ENCODE data around the gene LY6G6F.
A peak's percentile ranks its signal among the peaks of the same experiment; 100 is the strongest.

The LY6G6F gene

DNA sequence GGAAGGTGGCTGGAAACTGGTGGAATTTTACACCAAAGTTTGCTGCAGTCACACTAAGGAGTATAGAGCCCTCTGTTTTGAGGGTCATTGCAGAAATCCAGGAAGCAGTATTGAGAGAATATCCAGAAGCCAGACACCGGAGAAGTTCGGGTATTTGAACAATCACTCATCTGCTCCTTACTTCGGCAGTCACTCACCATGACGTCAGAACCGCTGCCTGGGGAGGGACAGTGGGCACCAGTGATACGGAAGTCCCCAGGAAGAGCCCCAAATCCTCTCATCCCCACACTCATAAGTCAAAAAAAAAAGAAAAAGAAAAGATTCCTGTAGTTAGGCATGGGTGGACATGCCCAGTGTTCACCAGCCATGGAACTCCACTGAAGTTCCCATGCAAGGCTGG lies 29.8 kb upstream of the LY6G6F start:
- DNase-seq (ENCODE audit: low spot score), result no peak

DNA sequence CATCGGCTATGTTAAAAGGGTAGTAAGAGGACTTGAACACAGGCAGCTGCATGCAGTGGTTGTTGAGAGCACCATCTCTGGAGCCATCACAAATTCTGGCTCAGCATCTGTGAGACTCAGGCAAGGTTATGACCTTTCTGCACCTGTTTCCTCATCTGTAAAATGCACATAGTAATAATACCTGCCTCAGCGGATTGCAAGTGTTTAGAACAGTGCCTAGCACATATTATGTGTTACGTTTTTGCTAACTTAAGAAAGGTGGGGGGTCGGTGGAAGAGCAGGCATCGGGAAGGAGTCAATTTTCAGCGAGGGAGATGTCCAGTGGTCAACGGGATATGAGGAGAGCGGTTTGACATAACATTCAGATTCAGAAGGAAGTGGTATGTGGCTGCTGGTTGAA lies 28.7 kb upstream of the LY6G6F start:
- DNase-seq (ENCODE audit: low spot score), result no peak

DNA sequence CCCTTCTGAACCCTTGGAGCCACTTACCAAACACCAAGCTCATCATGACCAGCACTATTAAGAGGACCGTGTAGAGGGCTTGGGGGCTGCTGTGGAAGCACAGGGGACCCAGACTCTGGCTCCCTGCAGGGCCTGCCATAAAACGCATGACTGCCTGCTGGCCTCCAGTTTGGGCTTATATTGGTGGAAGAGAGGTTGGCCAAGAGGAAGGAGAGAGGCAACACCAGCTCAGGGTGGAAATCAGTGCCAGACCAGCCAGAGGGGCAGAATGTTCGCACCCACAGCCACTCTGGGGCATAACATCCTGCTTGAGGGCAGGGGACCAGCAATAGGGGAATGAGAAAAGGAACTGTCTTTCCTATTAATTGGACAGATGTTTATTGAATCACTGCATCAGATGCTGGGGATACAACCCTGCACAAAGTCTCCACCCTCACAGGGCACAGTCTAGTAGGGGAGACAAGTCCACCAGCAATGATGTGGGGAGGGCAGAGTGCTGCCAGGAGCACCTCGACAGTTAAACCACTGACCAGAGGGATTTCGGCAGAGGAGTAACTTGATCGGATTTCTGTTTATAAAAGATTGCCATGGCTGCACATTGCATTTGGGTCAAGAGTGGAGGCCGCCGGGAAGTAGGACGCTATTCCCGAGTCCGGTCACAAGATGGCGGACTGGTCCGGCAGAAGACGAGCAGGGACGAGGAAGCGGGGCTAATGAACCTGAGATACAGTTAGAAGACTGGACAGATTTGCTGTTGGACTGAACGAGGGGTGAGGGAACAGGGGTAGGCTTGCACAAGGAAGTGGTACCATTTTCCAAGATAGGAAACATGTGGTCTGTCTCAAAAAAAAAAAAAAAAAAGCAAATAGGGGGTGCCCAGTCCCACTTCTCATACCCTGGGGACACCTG lies 26.2 kb upstream of the LY6G6F start, which contains the start of gene LY6G5C:
Gene LY6G5C (minus strand): TSS at position 842 of the 909 bp plus-strand sequence. CDS start 694 bp downstream, at position 148.
- peak; percentile 78 for DNase-seq (ENCODE audit: low spot score)

DNA sequence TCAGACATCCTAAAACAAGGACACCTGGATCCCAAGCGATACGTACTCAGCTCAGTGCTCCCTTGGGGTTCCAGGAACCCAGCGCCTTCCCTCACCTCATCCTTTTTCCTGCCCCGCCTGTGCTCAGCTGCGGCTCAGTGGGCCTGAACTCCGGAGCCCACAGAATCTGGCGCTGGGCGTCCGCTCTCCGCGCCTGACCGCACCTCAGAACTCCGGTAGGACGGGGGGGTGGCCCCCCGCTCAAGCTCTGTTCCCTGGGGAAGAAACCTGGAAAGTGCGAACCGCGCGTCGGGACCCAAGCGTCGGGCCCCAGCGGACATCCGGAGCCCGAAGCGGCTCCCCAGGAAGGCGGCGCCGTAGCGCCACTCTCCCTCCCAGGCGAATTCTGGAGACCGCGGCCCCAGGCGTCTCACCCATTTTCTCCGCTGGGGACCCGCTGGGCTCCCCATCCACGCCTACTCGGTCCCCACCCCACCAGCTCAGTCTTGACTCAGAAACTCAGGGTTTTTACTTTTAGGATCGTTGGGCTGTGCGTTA lies 25.5 kb upstream of the LY6G6F start:
- DNase-seq (ENCODE audit: low spot score), result peak; percentile 28

DNA sequence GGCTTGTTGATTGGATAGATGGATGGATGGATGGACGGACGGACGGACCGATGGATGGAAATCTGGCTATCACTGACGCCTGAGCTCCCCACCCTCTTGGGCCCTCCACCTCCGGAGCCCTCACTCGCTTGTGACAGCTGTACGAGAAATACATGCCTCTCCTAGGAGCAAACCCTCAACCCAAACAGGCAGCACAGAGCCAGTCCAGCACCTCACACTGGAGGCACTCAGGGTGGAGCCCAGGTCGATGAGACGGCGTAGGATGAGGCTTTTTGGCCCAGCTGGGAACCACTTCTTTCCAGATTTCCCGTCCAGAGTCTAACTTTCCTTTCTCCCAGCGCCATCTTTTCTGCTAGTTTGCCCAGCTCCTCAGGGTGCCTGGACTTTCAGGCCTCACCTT lies 23.1 kb upstream of the LY6G6F start:
- no peak for DNase-seq (ENCODE audit: low spot score)

DNA sequence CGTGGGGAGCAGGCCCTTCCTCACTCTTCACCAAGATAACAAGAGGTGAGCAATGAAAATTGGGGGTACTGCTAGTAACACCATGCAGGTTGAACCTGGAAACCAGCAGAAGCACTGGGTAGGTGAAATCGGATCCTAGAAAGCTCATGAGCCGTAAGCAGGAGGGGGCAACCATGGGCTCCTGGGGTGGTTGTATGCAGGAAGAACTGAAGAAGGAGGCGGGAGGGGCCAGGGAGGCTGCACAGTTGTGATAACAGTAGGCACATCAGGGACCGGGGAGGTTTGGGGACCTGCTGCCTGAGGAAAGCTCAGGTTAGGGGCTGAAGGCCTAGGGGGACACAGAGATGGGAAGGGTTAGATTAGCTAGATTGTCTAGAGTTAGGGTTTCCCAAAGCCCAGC lies 20.2 kb upstream of the LY6G6F start:
- no peak for DNase-seq (ENCODE audit: low spot score)

DNA sequence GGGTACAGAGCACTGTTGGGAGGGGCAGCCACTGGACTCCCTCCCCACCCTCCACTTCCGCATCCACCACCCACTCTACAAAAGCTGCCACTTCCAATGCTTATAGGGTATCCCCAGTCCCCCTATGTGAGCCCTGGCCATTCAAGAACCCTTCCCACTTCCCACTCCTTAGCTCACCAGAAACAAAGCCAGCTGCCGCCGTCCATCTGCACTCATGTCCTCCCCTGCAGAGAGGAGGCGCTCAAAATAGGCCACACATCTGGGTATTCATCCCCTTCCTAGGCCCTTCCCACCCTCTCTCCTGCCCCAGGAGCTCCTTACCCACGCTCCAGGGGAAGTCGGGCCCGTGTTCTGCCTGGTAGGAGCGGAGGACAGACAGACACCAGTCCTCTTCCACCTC lies 19.3 kb upstream of the LY6G6F start:
- DNase-seq (ENCODE audit: low spot score), result no peak

DNA sequence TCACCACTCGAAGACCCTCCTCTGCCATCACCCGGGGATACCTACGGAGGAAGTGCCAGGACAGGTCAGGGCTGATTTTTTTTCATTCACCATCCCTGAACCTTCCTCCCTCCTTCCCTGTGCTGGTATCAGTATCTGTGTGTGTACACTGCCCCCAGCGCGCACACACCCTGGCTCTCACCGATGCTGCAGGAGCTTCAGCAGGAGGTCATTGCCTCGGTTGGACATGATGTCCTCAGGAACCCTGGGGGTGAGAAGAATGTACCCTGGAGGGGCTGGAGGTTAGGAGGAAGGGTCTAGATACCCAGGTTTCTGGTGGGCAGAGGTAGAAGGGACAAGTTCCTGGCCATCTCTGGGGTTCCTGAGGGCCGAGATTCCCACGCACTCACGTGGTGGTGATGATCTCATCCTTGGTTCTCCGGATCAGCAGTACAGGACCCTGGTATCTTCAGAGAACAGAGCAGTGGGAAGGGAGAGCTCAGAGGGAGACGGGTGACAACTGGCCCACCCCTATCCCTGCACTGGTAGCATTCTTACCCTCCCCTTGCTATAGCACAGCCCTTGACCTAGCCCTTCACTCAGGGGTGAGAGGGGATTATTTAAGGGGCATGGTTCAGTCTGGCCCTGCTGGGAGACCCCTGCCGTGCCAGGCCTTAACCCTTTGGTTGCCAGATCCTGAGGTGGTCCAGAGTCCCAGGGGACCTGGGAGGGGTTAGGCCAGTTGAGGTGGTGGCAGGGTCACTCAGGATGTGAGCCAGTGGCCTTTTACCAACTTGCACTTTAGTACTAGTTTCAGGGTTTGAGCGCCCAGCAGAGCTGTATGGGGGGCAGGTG lies 18.6 kb upstream of the LY6G6F start:
- no peak for DNase-seq (ENCODE audit: low spot score)

DNA sequence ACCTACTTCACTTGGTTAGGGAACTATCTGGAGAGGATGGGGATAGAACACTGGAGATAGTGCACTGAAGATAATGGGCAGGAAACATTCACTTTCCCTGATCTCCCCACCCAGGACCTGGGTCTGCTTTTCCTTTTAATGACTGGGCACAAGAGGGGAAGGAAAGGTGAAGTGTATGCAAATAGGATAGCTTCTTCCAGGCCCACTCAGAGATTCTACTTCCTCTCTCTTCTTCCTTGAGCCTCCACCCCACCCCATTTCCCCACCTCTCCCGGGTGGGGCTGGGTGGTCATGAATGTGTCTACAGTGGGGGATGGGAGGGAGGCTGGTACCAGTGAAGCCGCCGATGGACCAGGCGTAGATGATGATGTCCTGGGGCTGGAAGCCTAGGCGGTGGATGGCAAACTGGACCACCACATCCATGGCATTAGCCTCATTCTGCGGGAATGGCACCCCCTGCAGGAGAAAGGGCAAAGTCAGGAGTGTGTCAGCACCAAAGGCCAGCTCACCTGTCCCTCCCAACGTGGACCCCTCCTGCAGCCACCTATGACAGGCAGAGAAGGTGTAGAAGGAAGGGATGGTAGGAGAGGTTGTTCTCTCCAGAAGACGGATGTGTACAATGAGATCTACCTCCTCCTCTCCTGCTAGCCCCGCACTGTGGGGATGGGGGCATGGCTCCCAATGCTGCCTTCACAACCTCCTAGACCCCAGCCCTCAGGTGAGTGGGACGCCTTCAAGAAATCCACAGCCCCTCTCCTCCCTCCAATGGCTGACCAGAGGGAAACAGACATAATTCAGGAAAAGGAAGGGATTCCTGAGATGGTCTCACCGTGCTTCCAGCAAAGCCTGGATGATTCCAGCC lies 17.2 kb upstream of the LY6G6F start:
- DNase-seq (ENCODE audit: low spot score), result no peak

DNA sequence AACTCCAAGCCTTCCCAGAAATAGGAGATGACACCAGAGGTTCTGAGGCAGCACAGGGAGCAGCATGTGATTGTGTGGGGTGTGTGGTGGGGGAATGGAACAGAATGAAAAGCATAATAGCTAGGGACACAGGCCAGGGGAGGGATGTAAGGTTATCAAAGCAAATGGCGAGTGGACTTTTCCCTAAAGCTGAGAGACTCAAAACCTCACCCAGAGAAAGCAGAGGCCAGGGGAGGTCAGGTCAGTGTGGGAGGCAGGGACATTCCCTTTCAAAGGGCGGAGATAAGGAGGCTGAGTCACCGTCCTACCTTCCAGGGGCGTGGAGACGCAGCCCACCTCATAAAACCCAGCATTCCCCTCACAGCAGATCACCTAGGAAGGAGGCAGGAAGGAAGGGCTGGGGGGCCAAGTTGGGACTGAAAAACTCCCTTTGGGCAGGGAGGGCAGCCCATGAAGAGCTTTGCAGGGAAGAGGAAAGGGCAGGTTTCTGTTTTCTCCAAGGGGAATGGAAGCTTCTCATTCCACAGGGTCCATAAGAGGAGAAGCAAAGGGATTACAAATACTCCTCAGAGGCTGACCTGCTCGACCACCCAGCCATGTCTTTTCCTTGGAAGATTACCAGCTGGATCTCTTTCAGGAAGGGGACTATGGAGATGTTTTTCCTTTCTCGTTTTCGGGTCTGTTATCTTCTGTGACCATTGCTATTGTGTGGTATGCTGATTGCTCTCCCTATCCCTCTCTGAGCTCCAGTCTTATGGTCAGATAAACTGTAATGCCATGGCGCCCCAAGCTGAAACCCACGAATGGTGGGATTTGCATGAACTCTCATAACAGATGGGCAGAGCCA lies 16.2 kb upstream of the LY6G6F start:
- no peak for DNase-seq (ENCODE audit: low spot score)

DNA sequence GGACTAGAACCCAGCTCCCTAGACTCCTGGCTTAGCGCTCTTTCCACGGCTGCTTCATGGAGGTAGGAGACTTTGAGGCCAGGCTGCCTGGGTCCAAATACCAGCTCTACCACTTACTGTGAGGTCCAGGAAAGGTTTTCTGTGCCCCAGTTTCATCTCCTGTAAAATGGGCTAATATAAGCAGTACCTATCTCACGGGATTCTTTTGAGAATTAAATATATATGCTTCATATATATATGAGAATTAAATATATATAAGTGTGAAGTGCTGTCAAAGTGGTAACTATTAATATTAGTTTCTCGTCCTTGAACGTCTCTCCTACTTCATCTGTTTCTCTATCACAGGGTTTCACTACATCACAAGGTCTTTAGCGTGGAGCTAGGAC lies 15.6 kb upstream of the LY6G6F start:
- DNase-seq (ENCODE audit: low spot score), result no peak

DNA sequence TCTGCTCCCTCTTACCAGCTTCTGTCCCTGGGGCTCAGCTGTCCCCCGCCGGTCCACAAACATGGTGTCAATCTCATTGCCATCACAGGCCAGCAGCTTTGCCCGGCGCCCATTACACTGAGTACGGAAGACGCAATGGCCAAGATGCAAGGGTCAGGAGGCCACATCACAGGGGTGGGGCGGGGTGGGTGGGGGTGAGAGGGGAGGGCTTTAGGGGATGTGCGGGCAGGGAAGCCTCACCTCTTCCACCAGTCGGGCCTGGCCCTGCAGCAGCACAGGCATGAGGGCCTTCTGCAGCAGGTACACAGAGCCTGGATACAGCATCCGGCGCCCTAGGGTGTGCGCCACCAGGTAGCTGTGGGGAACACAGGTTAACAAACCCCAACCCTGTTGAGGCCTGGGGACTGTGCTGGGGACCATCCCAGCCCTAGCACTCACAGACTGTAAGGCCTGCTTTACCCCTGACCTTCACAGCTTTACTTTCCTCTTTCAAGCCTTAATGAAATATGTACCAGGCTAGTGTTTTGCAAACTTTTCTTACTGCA lies 15.0 kb upstream of the LY6G6F start:
- DNase-seq (ENCODE audit: low spot score), result no peak

DNA sequence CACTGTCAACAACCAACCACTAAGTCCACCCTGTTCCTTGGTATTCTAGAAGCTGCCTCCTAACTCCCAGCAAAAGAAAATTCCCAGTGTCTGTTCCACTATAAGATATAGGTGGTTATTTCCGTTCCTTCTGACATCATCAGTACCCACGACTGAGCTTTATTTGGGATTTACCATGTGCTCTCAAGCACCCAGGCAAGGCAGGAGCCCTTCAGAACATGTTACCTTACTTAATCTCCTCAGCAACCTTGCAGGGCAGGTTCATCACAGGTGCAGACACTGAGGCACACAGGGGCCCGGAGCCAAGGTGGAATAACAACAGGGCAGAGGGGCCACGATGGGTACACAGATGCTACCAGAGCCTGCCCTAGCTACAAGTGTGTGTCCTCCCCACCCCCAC lies 14.3 kb upstream of the LY6G6F start:
- no peak for DNase-seq (ENCODE audit: low spot score)

DNA sequence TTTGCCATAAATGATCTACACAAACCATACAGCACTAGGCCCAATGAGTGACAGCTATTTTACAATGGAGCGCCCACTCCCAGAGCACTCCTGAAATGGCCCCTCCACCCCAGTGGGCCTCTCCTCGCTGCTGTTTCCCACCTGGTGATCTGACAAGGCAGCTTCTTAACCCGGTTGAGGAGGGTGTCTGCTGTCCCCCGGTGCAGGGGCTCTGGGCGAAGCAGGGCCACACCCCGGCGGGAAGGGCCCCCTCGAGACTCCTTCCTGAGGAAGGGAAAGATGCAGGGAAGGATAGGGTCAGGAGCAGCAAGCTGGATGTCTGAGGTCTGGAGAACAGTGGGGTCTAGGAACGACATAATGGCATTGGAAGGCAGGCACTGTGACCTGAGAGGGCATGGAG lies 13.8 kb upstream of the LY6G6F start:
- DNase-seq (ENCODE audit: low spot score), result no peak

DNA sequence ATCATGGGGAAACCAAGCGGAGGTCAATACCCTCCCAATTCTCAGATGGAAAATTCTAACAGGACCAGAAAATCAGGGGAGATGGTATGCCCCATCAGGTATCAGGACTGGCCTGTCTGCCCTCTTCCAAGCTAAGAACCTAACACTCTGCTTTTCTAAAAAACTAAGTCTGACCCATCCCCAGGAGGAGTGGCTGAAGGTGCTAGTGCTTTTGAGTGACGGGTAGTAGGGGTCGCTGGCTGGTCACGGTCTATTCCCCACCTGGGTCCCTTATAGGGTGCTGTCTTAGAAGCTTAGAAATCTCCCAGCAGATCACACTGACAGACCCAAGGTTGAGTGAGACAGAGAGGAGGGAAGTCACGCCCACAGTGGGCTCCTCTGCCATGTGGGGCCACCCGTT lies 13.1 kb upstream of the LY6G6F start:
- DNase-seq (ENCODE audit: low spot score), result no peak

DNA sequence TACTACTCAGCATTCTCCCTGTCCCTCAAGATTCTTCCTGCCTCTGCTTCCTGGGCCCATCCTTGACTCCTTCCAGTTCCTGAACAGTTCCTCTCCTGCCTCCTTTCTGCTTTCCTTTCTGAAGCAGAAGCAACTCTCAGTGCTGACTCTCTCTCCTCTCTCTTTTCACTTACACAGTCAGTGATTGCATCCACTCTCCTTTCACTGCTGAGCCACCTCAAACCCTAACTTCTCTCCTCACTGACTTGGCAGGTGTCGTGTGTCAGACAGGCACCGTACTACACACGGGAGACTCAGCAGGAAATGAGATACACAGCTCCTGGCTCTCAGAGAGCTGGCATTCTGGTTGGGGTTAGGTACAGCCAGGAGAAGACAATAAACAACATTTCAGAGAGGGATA lies 9.1 kb upstream of the LY6G6F start:
- no peak for DNase-seq (ENCODE audit: low spot score)

DNA sequence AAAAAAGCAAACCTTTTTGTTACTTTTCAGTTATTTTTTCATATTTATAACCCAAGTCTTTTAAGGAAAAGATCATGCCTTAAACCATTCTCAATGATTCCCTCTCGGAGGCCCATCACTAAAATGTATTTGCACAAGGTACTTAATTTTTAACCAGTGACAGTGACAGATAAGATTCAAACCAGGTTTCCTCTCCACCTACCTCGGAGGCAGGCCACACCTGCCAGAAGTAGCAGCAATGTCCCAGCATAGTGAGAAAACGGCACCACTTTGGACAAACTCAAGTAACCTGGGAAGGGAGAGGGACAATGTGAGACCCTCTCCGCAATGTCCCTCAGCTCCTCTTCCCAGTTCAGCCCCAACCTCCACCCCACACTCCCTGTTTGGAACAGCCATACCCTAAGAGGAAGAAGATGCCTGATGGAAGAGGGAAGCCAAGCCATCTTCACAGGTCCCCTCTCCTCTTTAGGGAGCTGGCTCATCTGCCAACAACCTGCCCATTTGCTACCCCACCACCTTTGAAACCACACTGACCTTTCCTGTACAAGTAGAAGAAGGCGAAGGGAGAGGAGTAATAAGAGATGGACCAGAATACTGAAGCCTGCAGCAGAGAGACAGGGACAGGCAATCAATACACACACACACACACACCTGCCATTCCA lies 5.8 kb upstream of the LY6G6F start:
- DNase-seq (ENCODE audit: low spot score), result no peak

DNA sequence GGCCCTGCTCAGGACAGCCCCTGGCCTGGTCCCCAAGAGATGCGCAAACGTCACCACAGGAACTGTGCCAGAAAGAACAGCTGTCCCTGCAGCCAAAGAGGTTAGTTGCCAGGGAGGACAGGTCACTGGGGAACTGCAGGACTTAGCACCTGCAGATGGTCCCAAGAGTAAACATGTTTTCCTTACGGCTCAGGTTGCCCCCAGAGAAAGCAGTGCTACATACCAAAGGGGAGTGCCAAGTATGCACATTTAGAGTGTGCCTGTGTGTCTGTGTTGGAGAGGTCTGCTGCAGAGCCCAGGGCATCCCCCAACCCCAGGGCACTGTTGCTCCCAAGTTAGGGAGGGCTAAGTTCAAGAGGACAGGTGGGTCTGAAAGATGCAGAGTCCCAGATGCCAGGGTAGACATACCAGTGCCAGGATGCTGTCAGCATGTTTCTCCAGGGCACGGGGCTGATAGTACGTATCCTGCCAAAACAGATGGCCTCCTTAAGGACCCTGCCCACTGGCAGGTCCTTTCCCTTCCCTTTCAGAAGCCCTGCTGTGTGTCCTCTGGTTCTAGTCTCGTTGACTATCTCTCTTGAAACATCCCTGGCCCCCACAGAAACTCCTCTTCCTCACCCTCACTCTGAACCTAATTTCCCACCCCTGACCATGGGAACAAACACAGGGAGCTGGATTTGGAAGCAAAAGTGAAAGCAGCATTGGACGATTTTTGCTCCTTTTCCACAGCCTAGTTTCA lies 4.8 kb upstream of the LY6G6F start:
- DNase-seq (ENCODE audit: low spot score), result no peak

DNA sequence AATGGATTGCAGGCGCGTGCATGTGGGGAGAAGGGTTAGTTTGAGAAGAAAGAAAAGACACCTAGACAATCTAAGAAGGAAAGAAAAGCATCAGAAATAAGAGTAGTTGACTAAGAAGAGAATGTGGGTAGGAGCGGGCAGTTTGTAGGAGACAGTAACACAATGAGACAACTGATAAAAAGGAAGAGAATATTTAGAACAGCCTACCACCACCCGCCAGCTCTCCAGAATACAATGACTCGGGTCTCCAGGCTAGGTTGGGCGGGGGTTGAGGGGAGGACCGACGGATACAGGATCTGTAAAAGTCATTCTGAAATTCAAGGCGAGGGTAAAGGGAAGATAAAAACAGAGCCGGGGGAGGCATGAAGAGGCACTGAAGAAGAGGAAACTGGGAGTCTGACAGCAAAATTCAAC lies 4.3 kb upstream of the LY6G6F start:
- DNase-seq (ENCODE audit: low spot score), result no peak

All from CD4-positive, alpha-beta T cell treated with Interleukin-15 for 4 hours (primary cell).